Activated CD8-positive, alpha-beta memory T cell treated with anti-CD3 and anti-CD28 coated beads, Interleukin-2, amount 50 U/mL, for 48 hours (primary cell): ENCODE data around the gene IFIH1.

Experiments
- DNase-seq: peaks from one replicate; pipeline ENCODE4 v3.0.0-alpha.2; 2020

IFIH1 gene

GRCh38 chr2:162308747-162309503, 9.6 kb downstream of the IFIH1 start:
- no peak for DNase-seq

- no peak for DNase-seq
Measured at GRCh38 chr2:162305901-162306300, 12.6 kb downstream of the IFIH1 start.

GRCh38 chr2:162301877-162302276, 16.6 kb downstream of the IFIH1 start:
- DNase-seq, result no peak

- peak; percentile 69 for DNase-seq
Measured at GRCh38 chr2:162301151-162301804, 17.2 kb downstream of the IFIH1 start.

GRCh38 chr2:162300266-162300665, 18.2 kb downstream of the IFIH1 start:
- no peak for DNase-seq

GRCh38 chr2:162298669-162299335, 19.7 kb downstream of the IFIH1 start:
- DNase-seq, result no peak

- no peak for DNase-seq
Measured at GRCh38 chr2:162297925-162298552, 20.4 kb downstream of the IFIH1 start.

GRCh38 chr2:162295009-162295408, 23.5 kb downstream of the IFIH1 start:
- DNase-seq, result no peak

GRCh38 chr2:162293122-162293786, 25.2 kb downstream of the IFIH1 start:
- no peak for DNase-seq

GRCh38 chr2:162291748-162292147, 26.7 kb downstream of the IFIH1 start:
- no peak for DNase-seq

GRCh38 chr2:162282765-162283425, 35.6 kb downstream of the IFIH1 start:
- no peak for DNase-seq

- DNase-seq, result no peak
Measured at GRCh38 chr2:162280654-162281053, 37.8 kb downstream of the IFIH1 start.

GRCh38 chr2:162277381-162277780, 41.1 kb downstream of the IFIH1 start:
- no peak for DNase-seq

GRCh38 chr2:162267996-162268395, 50.5 kb downstream of the IFIH1 start:
- no peak for DNase-seq

GRCh38 chr2:162267496-162267895, 51.0 kb downstream of the IFIH1 start:
- DNase-seq, result no peak

GRCh38 chr2:162266460-162266760, 52.1 kb downstream of the IFIH1 start:
- no peak for DNase-seq

- DNase-seq, result no peak
Measured at GRCh38 chr2:162265666-162266459, 52.6 kb downstream of the IFIH1 start.

GRCh38 chr2:162261032-162261945, 57.2 kb downstream of the IFIH1 start:
- DNase-seq, result no peak

GRCh38 chr2:162258686-162259085, 59.8 kb downstream of the IFIH1 start:
- no peak for DNase-seq

- DNase-seq, result no peak
Measured at GRCh38 chr2:162258169-162258568, 60.3 kb downstream of the IFIH1 start.

- DNase-seq, result no peak
Measured at GRCh38 chr2:162257425-162257824, 61.1 kb downstream of the IFIH1 start.
